Bronchus fibroblast of lung (primary cell): ENCODE results near the gene HRCT1. TPM values are rescaled to one million over a fixed set of nuclear protein-coding genes. Genes with fewer than 3 reads are reported as not detected.

ENCODE experiments used
- total RNA-seq: library from RNA; depleted of rRNA; stranded (reverse); fragments of >200 nt; gene quantifications from 2 replicates; pipeline ENCODE4 v1.2.3, GENCODE V29; 2015

HRCT1 gene
- total RNA-seq = 3.2 and 5.4 TPM in 2 replicates

GRCh38 chr9:35905912-35906679 lies at the start of gene HRCT1:
TSS of gene HRCT1 (plus strand) at chr9:35906202. CDS start at chr9:35906288, 86 bp downstream.

GRCh38 chr9:35870351-35870923 lies 35.6 kb upstream of the HRCT1 start, which contains the start of gene OR13J1:
TSS of gene OR13J1 (minus strand) at chr9:35870401. CDS start at chr9:35870401, 0 bp downstream.

DNA sequence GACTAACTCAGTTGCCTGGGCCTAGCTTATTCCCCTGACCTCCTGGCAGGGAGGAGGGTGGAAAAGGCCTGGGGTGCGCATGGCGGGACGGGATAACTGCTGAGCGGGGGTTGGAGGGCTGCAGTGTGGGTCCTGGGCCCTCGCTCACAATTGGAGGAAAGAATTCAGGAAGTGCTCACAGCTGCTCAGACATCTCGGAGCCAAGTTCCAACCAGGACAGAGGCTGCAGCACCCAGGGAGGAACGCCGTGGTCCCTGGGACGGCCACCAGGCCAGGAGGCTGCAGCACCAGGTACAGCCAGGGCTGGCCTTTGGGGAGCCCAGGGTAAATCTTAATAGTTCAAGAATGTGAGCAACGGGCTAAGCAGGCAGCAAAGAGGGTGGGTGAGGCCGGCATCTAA lies 3.3 kb downstream of the HRCT1 start, which contains the start of gene SPAAR:
Gene SPAAR, plus strand, starts transcription at position 217 of the 400 bp plus-strand sequence. CDS start 974 bp downstream, outside the sequence.

Other genes with a start within 250 kb of the HRCT1 start
- 46,048 and 56,930 TPM in 2 replicates for gene RMRP, start 248.2 kb upstream of the HRCT1 start, total RNA-seq
- gene CCDC107, start 247.9 kb upstream of the HRCT1 start, total RNA-seq = 15.0 and 17.7 TPM in 2 replicates
- gene ARHGEF39, start 241.0 kb upstream of the HRCT1 start, total RNA-seq = 15.0 and 16.5 TPM in 2 replicates
- gene CA9, start 232.3 kb upstream of the HRCT1 start, total RNA-seq = 0.74 and 0.84 TPM in 2 replicates
- 521 and 660 TPM in 2 replicates for gene TPM2, start 216.3 kb upstream of the HRCT1 start, total RNA-seq
- 279 and 318 TPM in 2 replicates for gene TLN1, start 174.0 kb upstream of the HRCT1 start, total RNA-seq
- 59.6 and 73.3 TPM in 2 replicates for gene CREB3, start 173.5 kb upstream of the HRCT1 start, total RNA-seq
- gene GBA2, start 157.0 kb upstream of the HRCT1 start, total RNA-seq = 23.9 and 25.1 TPM in 2 replicates
- gene RGP1, start 156.9 kb upstream of the HRCT1 start, total RNA-seq = 10.1 and 10.6 TPM in 2 replicates
- not detected in 2 replicates for gene MSMP, start 151.9 kb upstream of the HRCT1 start, total RNA-seq
- gene NPR2, start 114.6 kb upstream of the HRCT1 start, total RNA-seq = 16.3 and 17.7 TPM in 2 replicates
- 1.5 and 2.4 TPM in 2 replicates for gene SPAG8, start 93.9 kb upstream of the HRCT1 start, total RNA-seq
- gene HINT2, start 91.2 kb upstream of the HRCT1 start, total RNA-seq = 31.3 and 46.1 TPM in 2 replicates
- gene FAM221B, start 77.5 kb upstream of the HRCT1 start, total RNA-seq = not detected in 2 replicates
- 3.9 and 4.3 TPM in 2 replicates for gene TMEM8B, start 77.0 kb upstream of the HRCT1 start, total RNA-seq
- not detected in 2 replicates for gene OR13J1, start 35.8 kb upstream of the HRCT1 start, total RNA-seq
- 0.34 TPM in 1 of 2 replicates, not detected in the other for gene SPAAR, start 3.3 kb downstream of the HRCT1 start, total RNA-seq
- not detected in 2 replicates for gene OR2S2, start 52.0 kb downstream of the HRCT1 start, total RNA-seq
- gene RECK, start 130.7 kb downstream of the HRCT1 start, total RNA-seq = 7.4 and 11.3 TPM in 2 replicates
- 28.7 and 30.8 TPM in 2 replicates for gene GLIPR2, start 230.5 kb downstream of the HRCT1 start, total RNA-seq